Measurements from ENCODE around the gene TRRAP.

GRCh38 chr7:99000904-99001465, 122.7 kb downstream of the TRRAP start:
- no peak for TF ChIP-seq RAD21 (IDR thresholded peaks at IDR 0.05; ENCODE audit: low read length)
- TF ChIP-seq USF2 (IDR thresholded peaks at IDR 0.05; ENCODE audit: low read depth, low read length), result no peak
- TF ChIP-seq, protein P1, sequence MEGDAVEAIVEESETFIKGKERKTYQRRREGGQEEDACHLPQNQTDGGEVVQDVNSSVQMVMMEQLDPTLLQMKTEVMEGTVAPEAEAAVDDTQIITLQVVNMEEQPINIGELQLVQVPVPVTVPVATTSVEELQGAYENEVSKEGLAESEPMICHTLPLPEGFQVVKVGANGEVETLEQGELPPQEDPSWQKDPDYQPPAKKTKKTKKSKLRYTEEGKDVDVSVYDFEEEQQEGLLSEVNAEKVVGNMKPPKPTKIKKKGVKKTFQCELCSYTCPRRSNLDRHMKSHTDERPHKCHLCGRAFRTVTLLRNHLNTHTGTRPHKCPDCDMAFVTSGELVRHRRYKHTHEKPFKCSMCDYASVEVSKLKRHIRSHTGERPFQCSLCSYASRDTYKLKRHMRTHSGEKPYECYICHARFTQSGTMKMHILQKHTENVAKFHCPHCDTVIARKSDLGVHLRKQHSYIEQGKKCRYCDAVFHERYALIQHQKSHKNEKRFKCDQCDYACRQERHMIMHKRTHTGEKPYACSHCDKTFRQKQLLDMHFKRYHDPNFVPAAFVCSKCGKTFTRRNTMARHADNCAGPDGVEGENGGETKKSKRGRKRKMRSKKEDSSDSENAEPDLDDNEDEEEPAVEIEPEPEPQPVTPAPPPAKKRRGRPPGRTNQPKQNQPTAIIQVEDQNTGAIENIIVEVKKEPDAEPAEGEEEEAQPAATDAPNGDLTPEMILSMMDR (conservative IDR thresholded peaks at IDR 0.05; ENCODE audit: low read depth, low read length), result no peak
- no peak for TF ChIP-seq POLR2A (IDR thresholded peaks at IDR 0.05; ENCODE audit: low read depth, low read length)
- TF ChIP-seq RCOR1 (IDR thresholded peaks at IDR 0.05; ENCODE audit: insufficient replicate concordance, low read length), result no peak
- no peak for TF ChIP-seq SMC3 (IDR thresholded peaks at IDR 0.05; ENCODE audit: low read depth, low read length)
- no peak for TF ChIP-seq CHD1 (IDR thresholded peaks at IDR 0.05; ENCODE audit: low read depth, low read length)
- TF ChIP-seq CEBPB (IDR thresholded peaks at IDR 0.05; ENCODE audit: low read depth, low read length), result no peak
- TF ChIP-seq MXI1 (IDR thresholded peaks at IDR 0.05; ENCODE audit: borderline replicate concordance, low read depth, low read length), result no peak
- TF ChIP-seq MAFK (IDR thresholded peaks at IDR 0.05; ENCODE audit: low read depth, low read length), result no peak
- no peak for TF ChIP-seq RFX5 (IDR thresholded peaks at IDR 0.05; ENCODE audit: low read depth, low read length)
- TF ChIP-seq, protein P2, sequence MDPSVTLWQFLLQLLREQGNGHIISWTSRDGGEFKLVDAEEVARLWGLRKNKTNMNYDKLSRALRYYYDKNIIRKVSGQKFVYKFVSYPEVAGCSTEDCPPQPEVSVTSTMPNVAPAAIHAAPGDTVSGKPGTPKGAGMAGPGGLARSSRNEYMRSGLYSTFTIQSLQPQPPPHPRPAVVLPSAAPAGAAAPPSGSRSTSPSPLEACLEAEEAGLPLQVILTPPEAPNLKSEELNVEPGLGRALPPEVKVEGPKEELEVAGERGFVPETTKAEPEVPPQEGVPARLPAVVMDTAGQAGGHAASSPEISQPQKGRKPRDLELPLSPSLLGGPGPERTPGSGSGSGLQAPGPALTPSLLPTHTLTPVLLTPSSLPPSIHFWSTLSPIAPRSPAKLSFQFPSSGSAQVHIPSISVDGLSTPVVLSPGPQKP (IDR thresholded peaks at IDR 0.05; ENCODE audit: borderline replicate concordance, low read depth, low read length), result no peak
- TF ChIP-seq BHLHE40 (IDR thresholded peaks at IDR 0.05; ENCODE audit: low read depth, low read length), result no peak
- TF ChIP-seq MAZ (IDR thresholded peaks at IDR 0.05; ENCODE audit: borderline replicate concordance, low read depth, low read length), result no peak
